Cardiac atrium fibroblast (primary cell): ENCODE measurements around the gene PCDHB7. TPM values are rescaled to one million over a fixed set of nuclear protein-coding genes. Genes with fewer than 3 reads are reported as not detected.

Source experiments
- total RNA-seq: library from RNA; depleted of rRNA; stranded (reverse); fragments of >200 nt; gene quantifications from 2 replicates; pipeline ENCODE4 v1.2.3, GENCODE V29; 2015

PCDHB7 gene
- 0.16 and 1.1 TPM in 2 replicates for total RNA-seq

GRCh38 chr5:141172381-141173204 is at the start of gene PCDHB7:
PCDHB7 (plus strand) TSS chr5:141172644; CDS start chr5:141172836, 192 bp downstream.

GRCh38 chr5:141135030-141135717 is 37.3 kb upstream of the PCDHB7 start, which contains the start of gene PCDHB5:
PCDHB5 (plus strand) TSS chr5:141135206; CDS start chr5:141135435, 229 bp downstream.

GRCh38 chr5:141149812-141150211 is 22.6 kb upstream of the PCDHB7 start, which contains the start of gene PCDHB6:
PCDHB6 (plus strand) TSS chr5:141150057; CDS start chr5:141150258, 201 bp downstream.

GRCh38 chr5:141177577-141178191 is 5.2 kb downstream of the PCDHB7 start, which contains the start of gene PCDHB8:
PCDHB8 (plus strand) TSS chr5:141177790; CDS start chr5:141178035, 245 bp downstream.

GRCh38 chr5:141182248-141182647 is 9.8 kb downstream of the PCDHB7 start, which contains the start of gene PCDHB16:
PCDHB16 (plus strand) TSS chr5:141182387; CDS start chr5:141182560, 173 bp downstream.

GRCh38 chr5:141186897-141187512 is 14.6 kb downstream of the PCDHB7 start, which contains the start of gene PCDHB9:
PCDHB9 (plus strand) TSS chr5:141187161; CDS start chr5:141187319, 158 bp downstream.

GRCh38 chr5:141192110-141192725 is 19.8 kb downstream of the PCDHB7 start, which contains the start of gene PCDHB10:
PCDHB10 (plus strand) TSS chr5:141192353; CDS start chr5:141192553, 200 bp downstream.

GRCh38 chr5:141199359-141200235 is 27.2 kb downstream of the PCDHB7 start, which contains the start of gene PCDHB11:
PCDHB11 (plus strand) TSS chr5:141199627; CDS start chr5:141199775, 148 bp downstream.

GRCh38 chr5:141208478-141208877 is 36.0 kb downstream of the PCDHB7 start, which contains the start of gene PCDHB12:
PCDHB12 (plus strand) TSS chr5:141208719; CDS start chr5:141208908, 189 bp downstream.

GRCh38 chr5:141213656-141214339 is 41.4 kb downstream of the PCDHB7 start, which contains the start of gene PCDHB13:
PCDHB13 (plus strand) TSS chr5:141213919; CDS start chr5:141214124, 205 bp downstream.

GRCh38 chr5:141223112-141223783 is 50.8 kb downstream of the PCDHB7 start, which contains the start of gene PCDHB14:
PCDHB14 (plus strand) TSS chr5:141223343; CDS start chr5:141223506, 163 bp downstream.

Other genes starting within 250 kb of the PCDHB7 start
- gene PCDHAC1, start 246.3 kb upstream of the PCDHB7 start, total RNA-seq = not detected in 2 replicates
- under 0.01 and 0.49 TPM in 2 replicates for gene PCDHAC2, start 206.2 kb upstream of the PCDHB7 start, total RNA-seq
- gene PCDHB1, start 121.3 kb upstream of the PCDHB7 start, total RNA-seq = not detected in 2 replicates
- gene PCDHB2, start 78.0 kb upstream of the PCDHB7 start, total RNA-seq = 0.90 and 1.3 TPM in 2 replicates
- 0.16 TPM in 1 of 2 replicates, not detected in the other for gene PCDHB3, start 72.2 kb upstream of the PCDHB7 start, total RNA-seq
- 0.18 and 0.97 TPM in 2 replicates for gene PCDHB4, start 50.8 kb upstream of the PCDHB7 start, total RNA-seq
- 1.3 and 4.5 TPM in 2 replicates for gene PCDHB5, start 37.4 kb upstream of the PCDHB7 start, total RNA-seq
- gene PCDHB6, start 22.6 kb upstream of the PCDHB7 start, total RNA-seq = 0.49 TPM in 1 of 2 replicates, not detected in the other
- 0.49 TPM in 1 of 2 replicates, not detected in the other for gene PCDHB8, start 5.1 kb downstream of the PCDHB7 start, total RNA-seq
- 0.54 TPM in 1 of 2 replicates, not detected in the other for gene PCDHB16, start 9.7 kb downstream of the PCDHB7 start, total RNA-seq
- gene PCDHB9, start 14.5 kb downstream of the PCDHB7 start, total RNA-seq = under 0.01 TPM in 1 of 2 replicates, not detected in the other
- 0.16 and 0.18 TPM in 2 replicates for gene PCDHB10, start 19.7 kb downstream of the PCDHB7 start, total RNA-seq
- gene PCDHB11, start 27.0 kb downstream of the PCDHB7 start, total RNA-seq = 0.18 and 0.65 TPM in 2 replicates
- 0.16 and 0.72 TPM in 2 replicates for gene PCDHB12, start 36.1 kb downstream of the PCDHB7 start, total RNA-seq
- gene PCDHB13, start 41.3 kb downstream of the PCDHB7 start, total RNA-seq = 0.16 and 0.90 TPM in 2 replicates
- gene PCDHB14, start 50.7 kb downstream of the PCDHB7 start, total RNA-seq = 0.54 and 1.5 TPM in 2 replicates
- 1.8 TPM in 2 replicates for gene PCDHB15, start 72.8 kb downstream of the PCDHB7 start, total RNA-seq
- gene SLC25A2, start 131.4 kb downstream of the PCDHB7 start, total RNA-seq = not detected in 2 replicates
- 36.6 and 51.5 TPM in 2 replicates for gene TAF7, start 148.1 kb downstream of the PCDHB7 start, total RNA-seq
- gene PCDHGA1, start 157.9 kb downstream of the PCDHB7 start, total RNA-seq = 0.54 and 0.65 TPM in 2 replicates
- gene PCDHGA2, start 166.1 kb downstream of the PCDHB7 start, total RNA-seq = 2.5 and 5.8 TPM in 2 replicates
- gene PCDHGA3, start 171.2 kb downstream of the PCDHB7 start, total RNA-seq = 2.0 and 2.9 TPM in 2 replicates
- 0.36 and 0.81 TPM in 2 replicates for gene PCDHGB1, start 177.5 kb downstream of the PCDHB7 start, total RNA-seq
- 4.7 and 6.3 TPM in 2 replicates for gene PCDHGA4, start 182.4 kb downstream of the PCDHB7 start, total RNA-seq
- 1.6 and 3.2 TPM in 2 replicates for gene PCDHGB2, start 187.3 kb downstream of the PCDHB7 start, total RNA-seq
- gene PCDHGA5, start 191.5 kb downstream of the PCDHB7 start, total RNA-seq = 0.32 and 2.2 TPM in 2 replicates
- 1.8 and 2.4 TPM in 2 replicates for gene PCDHGB3, start 197.6 kb downstream of the PCDHB7 start, total RNA-seq
- 1.1 and 3.4 TPM in 2 replicates for gene PCDHGA6, start 201.2 kb downstream of the PCDHB7 start, total RNA-seq
- gene PCDHGA7, start 210.1 kb downstream of the PCDHB7 start, total RNA-seq = 3.6 and 5.8 TPM in 2 replicates
- gene PCDHGB4, start 215.1 kb downstream of the PCDHB7 start, total RNA-seq = 14.1 and 16.8 TPM in 2 replicates
- 0.18 and 1.8 TPM in 2 replicates for gene PCDHGA8, start 220.0 kb downstream of the PCDHB7 start, total RNA-seq
- gene PCDHGB5, start 225.3 kb downstream of the PCDHB7 start, total RNA-seq = 21.7 and 22.2 TPM in 2 replicates
- 1.4 and 2.6 TPM in 2 replicates for gene PCDHGA9, start 230.1 kb downstream of the PCDHB7 start, total RNA-seq
- gene PCDHGB6, start 235.4 kb downstream of the PCDHB7 start, total RNA-seq = 1.4 and 2.1 TPM in 2 replicates
- gene PCDHGA10, start 240.3 kb downstream of the PCDHB7 start, total RNA-seq = 3.4 and 5.0 TPM in 2 replicates
- gene PCDHGB7, start 245.0 kb downstream of the PCDHB7 start, total RNA-seq = 7.8 and 14.4 TPM in 2 replicates
- gene PCDHGA11, start 248.4 kb downstream of the PCDHB7 start, total RNA-seq = 10.2 and 12.8 TPM in 2 replicates